Measurements from ENCODE around the gene ZNF497. TPM values are rescaled to one million over a fixed set of nuclear protein-coding genes. Genes with fewer than 3 reads are reported as not detected.

ZNF497 gene
- total RNA-seq, 1 donor: 0.86 TPM

DNA sequence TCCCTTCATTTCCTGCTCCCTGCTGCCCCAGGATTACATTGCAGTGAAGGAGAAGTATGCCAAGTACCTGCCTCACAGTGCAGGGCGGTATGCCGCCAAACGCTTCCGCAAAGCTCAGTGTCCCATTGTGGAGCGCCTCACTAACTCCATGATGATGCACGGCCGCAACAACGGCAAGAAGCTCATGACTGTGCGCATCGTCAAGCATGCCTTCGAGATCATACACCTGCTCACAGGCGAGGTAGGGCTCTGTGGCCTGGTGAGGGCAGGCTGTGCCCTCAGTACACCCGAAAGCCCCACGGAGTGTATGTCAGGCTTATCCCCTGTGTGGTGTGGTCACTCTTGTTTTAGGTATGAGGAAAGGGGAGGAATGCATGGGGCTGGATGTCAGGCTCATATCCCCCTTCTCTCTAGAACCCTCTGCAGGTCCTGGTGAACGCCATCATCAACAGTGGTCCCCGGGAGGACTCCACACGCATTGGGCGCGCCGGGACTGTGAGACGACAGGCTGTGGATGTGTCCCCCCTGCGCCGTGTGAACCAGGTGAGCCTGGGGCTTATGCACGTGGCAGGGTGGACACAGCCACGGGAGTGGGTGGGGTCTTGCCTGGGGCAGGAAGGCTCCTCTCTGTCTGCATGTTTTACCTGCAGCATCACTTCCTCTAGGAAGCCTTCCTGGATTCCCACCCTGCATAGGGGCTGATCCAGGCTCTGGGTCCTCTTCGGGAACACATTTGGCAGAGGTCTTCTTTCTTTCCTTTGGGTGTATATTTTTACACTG lies 30.6 kb upstream of the ZNF497 start:
- H3K4me3 ChIP-seq (ENCODE audit: low read depth, low read length): no peak overlapping the region
- DNase-seq (ENCODE audit: low read depth): no peak
- TF ChIP-seq, protein P1, sequence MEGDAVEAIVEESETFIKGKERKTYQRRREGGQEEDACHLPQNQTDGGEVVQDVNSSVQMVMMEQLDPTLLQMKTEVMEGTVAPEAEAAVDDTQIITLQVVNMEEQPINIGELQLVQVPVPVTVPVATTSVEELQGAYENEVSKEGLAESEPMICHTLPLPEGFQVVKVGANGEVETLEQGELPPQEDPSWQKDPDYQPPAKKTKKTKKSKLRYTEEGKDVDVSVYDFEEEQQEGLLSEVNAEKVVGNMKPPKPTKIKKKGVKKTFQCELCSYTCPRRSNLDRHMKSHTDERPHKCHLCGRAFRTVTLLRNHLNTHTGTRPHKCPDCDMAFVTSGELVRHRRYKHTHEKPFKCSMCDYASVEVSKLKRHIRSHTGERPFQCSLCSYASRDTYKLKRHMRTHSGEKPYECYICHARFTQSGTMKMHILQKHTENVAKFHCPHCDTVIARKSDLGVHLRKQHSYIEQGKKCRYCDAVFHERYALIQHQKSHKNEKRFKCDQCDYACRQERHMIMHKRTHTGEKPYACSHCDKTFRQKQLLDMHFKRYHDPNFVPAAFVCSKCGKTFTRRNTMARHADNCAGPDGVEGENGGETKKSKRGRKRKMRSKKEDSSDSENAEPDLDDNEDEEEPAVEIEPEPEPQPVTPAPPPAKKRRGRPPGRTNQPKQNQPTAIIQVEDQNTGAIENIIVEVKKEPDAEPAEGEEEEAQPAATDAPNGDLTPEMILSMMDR (IDR thresholded peaks at IDR 0.05; ENCODE audit: insufficient read depth, low read depth, low read length): no peak

DNA sequence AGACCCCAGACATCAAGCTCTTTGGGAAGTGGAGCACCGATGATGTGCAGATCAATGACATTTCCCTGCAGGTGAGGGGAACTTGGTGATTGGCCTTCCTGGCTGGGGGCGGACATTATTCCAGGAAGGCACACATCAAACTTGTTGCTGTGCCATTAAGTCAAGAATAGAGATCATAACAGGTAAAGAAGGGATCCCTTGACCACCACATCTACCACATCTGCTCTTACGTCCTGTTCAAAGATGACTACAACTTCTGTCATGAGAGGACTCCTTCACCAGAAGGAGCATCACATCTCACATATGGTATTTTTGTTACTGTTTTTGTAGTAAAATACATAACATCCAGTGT lies 25.6 kb upstream of the ZNF497 start:
- DNase-seq (ENCODE audit: low read depth): no peak
- TF ChIP-seq, protein P1 (IDR thresholded peaks at IDR 0.05; ENCODE audit: insufficient read depth, low read depth, low read length): no peak
- peak overlapping the region; percentile 84 for H3K4me3 ChIP-seq (ENCODE audit: low read depth, low read length)

DNA sequence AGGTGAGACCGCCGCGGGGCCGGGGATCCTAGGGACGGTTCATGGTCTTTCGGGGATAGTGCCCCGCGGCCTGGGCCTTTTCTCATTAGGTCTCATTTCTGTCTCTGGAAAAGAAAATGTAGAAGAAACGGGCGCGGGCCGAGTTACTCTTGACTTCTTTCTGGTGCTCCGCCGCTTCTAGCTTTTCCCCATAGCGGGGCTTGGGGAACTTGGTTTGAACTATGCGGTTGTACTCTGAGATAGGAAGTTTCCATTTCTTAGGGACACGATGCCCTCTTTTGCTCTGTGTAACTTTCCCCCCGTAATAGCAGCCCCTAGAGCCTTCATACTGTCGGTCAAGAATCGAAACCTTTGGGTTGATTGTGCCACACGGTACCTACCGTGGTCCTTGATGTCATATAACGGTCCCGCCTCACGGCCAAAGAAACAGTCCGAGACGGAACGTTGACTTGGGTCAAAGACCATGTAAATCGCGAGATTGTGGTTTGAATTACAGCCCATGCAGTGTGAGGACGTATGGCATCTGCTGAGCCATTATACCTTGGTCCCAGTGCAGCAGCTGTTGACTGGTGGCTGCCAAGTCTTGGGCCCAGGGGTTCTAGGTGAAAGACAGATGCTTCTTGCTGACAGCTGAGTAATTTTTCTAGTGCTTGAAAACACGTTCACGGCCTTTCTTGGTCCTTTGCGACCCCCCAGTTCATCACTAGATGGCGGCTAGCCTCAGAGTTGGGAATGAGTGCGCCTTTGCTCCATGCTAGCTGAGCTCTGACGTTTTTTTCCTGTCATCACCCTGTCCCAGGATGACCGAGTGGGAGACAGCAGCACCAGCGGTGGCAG lies 25.0 kb upstream of the ZNF497 start:
- H3K4me3 ChIP-seq (ENCODE audit: low read depth, low read length): peak overlapping the region; percentile 84
- DNase-seq (ENCODE audit: low read depth): no peak
- TF ChIP-seq, protein P1 (IDR thresholded peaks at IDR 0.05; ENCODE audit: insufficient read depth, low read depth, low read length): no peak

DNA sequence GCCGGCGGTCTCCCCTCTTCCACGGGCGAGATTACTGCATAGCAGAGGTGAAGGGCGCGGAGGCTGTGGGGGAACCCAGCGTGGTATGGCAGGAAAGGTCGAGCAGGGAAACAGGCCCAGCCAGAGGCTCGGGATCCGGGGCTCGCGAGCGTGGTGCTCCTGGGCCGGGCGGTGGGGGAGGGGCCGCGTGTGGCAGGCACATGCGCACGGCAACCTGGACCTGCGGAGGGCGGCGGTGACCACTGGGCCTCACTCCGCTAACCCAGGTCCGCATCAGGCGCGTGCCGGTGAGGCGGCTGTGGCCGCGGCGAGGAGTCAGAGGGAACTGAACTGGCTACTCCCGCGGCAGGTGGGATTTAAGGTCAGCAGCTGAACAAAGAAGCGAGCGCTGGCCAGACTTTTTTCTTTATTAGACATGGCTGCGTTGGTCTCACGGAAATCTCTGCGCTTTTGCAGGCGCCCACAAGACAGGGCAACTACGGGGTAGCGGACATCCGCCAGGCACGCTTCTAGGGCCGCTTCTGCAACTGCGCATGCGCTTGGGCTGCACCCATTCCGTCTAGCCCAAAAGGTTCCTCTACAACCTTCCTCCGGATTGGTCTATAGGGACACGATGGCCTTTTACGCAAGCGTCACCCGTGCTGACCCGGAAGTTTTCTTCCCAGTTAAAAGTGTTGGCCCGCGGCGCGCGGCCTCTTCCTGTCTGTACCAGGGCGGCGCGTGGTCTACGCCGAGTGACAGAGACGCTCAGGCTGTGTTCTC lies 24.2 kb upstream of the ZNF497 start, which contains the start of gene RPS5:
Gene RPS5, plus strand, starts transcription at position 694 of the 762 bp plus-strand sequence. CDS start 869 bp downstream, outside the sequence.
- peak; percentile 99 for DNase-seq (ENCODE audit: low read depth)
- H3K4me3 ChIP-seq (ENCODE audit: low read depth, low read length): peak within 1 kb of the TSS; percentile 84
- TF ChIP-seq, protein P1 (IDR thresholded peaks at IDR 0.05; ENCODE audit: insufficient read depth, low read depth, low read length): no peak

DNA sequence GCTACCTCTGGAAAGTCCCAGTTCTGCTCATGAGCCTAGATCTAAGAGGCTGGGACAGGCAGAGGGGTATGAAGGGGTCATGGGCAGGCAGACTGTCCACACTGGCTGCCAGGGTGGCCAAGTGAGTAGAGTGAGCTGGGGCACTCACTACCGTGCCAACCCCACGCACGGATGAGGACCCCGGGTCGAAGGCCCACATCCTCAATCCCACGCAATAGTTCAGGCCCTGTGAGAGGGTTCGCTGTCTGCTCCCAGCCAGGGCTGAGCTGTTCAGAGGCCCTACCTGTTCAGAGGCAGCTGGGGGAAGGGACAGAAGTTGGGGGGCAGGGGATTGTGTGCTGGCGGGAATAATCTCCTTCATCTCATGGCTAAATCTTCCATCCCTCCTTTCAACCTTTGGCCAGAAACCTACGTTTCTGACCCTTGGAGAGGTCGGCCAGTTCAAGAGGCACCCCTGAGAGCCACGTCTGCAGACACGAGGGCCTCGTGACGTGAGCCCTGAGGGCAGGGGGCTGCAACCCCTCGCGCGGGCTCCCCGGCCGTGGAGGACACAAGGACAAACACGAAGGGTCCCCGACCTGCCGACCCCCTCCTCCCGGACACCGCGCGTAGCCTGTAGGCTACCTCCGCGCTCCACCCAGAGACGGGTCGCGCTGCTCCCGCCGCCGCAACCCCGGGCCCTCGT lies 23.5 kb upstream of the ZNF497 start:
- TF ChIP-seq, protein P1 (IDR thresholded peaks at IDR 0.05; ENCODE audit: insufficient read depth, low read depth, low read length): no peak
- peak overlapping the region; percentile 84 for H3K4me3 ChIP-seq (ENCODE audit: low read depth, low read length)
- no peak for DNase-seq (ENCODE audit: low read depth)

DNA sequence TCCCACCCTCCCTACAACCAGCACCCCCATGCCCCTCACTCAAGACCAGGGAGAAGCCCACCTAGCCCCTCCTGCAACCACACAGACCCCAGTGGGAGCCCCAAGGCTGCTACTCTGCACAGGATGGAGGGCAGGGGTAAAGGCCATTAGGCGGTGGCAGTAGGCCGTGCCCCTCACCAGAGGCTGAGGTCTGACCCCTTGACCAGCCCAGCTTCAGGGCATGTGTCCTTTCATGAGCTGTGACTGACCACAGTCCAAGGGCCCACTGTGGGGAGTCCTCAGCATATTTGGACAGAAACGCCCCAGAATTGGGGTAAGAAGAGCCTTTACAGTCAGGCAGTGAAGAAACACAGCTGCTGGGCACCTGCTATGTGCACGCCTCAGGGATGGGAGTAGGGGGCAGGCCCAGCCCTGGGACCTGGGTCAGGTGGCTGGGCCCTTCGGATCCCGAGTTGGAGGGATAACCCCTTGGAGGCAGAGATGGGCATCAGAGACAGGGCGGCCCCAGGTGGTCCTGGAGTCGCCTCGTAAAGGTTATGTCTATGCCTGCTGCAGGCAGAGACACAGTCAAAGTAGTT lies 22.9 kb upstream of the ZNF497 start:
- no peak for DNase-seq (ENCODE audit: low read depth)
- TF ChIP-seq, protein P1 (IDR thresholded peaks at IDR 0.05; ENCODE audit: insufficient read depth, low read depth, low read length): no peak
- H3K4me3 ChIP-seq (ENCODE audit: low read depth, low read length): peak overlapping the region; percentile 84

All from fibroblast of villous mesenchyme (primary cell).